ENCODE measurements around the gene P2RX1.

DNA sequence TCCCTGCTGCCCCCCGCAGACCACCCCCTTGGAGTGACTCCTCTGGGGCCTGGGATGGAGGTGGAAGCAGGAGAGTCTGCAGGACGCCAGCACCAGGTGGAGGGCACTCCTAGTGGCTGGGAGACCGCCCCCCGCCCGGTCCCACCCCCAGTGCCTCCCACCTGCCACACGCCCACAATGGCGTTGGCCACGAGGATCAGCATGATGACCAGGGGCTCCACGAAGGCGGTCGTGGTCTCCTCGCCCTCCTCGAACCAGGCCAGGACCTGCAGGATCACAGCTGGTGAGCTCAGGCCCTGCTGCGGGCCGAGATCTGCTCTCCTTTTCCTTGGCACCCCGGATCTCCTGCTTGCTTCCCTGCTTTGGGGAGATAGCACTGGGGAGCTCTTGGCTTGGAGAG is 35.2 kb upstream of the P2RX1 start:
- TF ChIP-seq, protein P1, sequence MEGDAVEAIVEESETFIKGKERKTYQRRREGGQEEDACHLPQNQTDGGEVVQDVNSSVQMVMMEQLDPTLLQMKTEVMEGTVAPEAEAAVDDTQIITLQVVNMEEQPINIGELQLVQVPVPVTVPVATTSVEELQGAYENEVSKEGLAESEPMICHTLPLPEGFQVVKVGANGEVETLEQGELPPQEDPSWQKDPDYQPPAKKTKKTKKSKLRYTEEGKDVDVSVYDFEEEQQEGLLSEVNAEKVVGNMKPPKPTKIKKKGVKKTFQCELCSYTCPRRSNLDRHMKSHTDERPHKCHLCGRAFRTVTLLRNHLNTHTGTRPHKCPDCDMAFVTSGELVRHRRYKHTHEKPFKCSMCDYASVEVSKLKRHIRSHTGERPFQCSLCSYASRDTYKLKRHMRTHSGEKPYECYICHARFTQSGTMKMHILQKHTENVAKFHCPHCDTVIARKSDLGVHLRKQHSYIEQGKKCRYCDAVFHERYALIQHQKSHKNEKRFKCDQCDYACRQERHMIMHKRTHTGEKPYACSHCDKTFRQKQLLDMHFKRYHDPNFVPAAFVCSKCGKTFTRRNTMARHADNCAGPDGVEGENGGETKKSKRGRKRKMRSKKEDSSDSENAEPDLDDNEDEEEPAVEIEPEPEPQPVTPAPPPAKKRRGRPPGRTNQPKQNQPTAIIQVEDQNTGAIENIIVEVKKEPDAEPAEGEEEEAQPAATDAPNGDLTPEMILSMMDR (conservative IDR thresholded peaks at IDR 0.05; ENCODE audit: low read depth, low read length) = no peak
- TF ChIP-seq CEBPB (IDR thresholded peaks at IDR 0.05; ENCODE audit: low read depth, low read length) (no peak), CHD1 (IDR thresholded peaks at IDR 0.05; ENCODE audit: low read depth, low read length) (no peak), RCOR1 (IDR thresholded peaks at IDR 0.05; ENCODE audit: insufficient replicate concordance, low read length) (no peak), SMC3 (IDR thresholded peaks at IDR 0.05; ENCODE audit: low read depth, low read length) (no peak), POLR2A (IDR thresholded peaks at IDR 0.05; ENCODE audit: low read depth, low read length) (no peak), MAZ (IDR thresholded peaks at IDR 0.05; ENCODE audit: borderline replicate concordance, low read depth, low read length) (no peak), NFE2L2 (IDR thresholded peaks at IDR 0.05; ENCODE audit: low read depth, low read length) (no peak)
- TF ChIP-seq, protein P2, sequence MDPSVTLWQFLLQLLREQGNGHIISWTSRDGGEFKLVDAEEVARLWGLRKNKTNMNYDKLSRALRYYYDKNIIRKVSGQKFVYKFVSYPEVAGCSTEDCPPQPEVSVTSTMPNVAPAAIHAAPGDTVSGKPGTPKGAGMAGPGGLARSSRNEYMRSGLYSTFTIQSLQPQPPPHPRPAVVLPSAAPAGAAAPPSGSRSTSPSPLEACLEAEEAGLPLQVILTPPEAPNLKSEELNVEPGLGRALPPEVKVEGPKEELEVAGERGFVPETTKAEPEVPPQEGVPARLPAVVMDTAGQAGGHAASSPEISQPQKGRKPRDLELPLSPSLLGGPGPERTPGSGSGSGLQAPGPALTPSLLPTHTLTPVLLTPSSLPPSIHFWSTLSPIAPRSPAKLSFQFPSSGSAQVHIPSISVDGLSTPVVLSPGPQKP (IDR thresholded peaks at IDR 0.05; ENCODE audit: borderline replicate concordance, low read depth, low read length) = no peak
